NCI-H345 (cell line): ENCODE measurements around the gene DAB1.
"Not testable (repeated sequence)": the region's sequence is repeated elsewhere in the genome, so short reads cannot be mapped to it uniquely, and the experiment has no call there.

Experiments
- DNase-seq: peaks from one replicate; lab custom pipeline; 2025; lab: John Stamatoyannopoulos, UW

The DAB1 gene

GRCh38 chr1:57360846-57361407, 62.9 kb downstream of the DAB1 start:
- no peak for DNase-seq

- no peak for DNase-seq
Measured at GRCh38 chr1:57357462-57357861, 66.4 kb downstream of the DAB1 start.

GRCh38 chr1:57353654-57354053, 70.2 kb downstream of the DAB1 start:
- no peak for DNase-seq

- DNase-seq = no peak
Measured at GRCh38 chr1:57350610-57351009, 73.2 kb downstream of the DAB1 start.

GRCh38 chr1:57348921-57349320, 74.9 kb downstream of the DAB1 start:
- no peak for DNase-seq

- no peak for DNase-seq
Measured at GRCh38 chr1:57345916-57346315, 77.9 kb downstream of the DAB1 start.

GRCh38 chr1:57344265-57344664, 79.6 kb downstream of the DAB1 start:
- no peak for DNase-seq

- not testable (repeated sequence) for DNase-seq
Measured at GRCh38 chr1:57343298-57343915, 80.5 kb downstream of the DAB1 start.

- no peak for DNase-seq
Measured at GRCh38 chr1:57341721-57342120, 82.1 kb downstream of the DAB1 start.

GRCh38 chr1:57340334-57341070, 83.4 kb downstream of the DAB1 start:
- DNase-seq = no peak

GRCh38 chr1:57337623-57338022, 86.2 kb downstream of the DAB1 start:
- peak; percentile 16 for DNase-seq

GRCh38 chr1:57336793-57337192, 87.1 kb downstream of the DAB1 start:
- no peak for DNase-seq

- no peak for DNase-seq
Measured at GRCh38 chr1:57331620-57332019, 92.2 kb downstream of the DAB1 start.

- no peak for DNase-seq
Measured at GRCh38 chr1:57329937-57330336, 93.9 kb downstream of the DAB1 start.

GRCh38 chr1:57329001-57329527, 94.8 kb downstream of the DAB1 start:
- no peak for DNase-seq

GRCh38 chr1:57327946-57328345, 95.9 kb downstream of the DAB1 start:
- no peak for DNase-seq

GRCh38 chr1:57327336-57327735, 96.5 kb downstream of the DAB1 start:
- no peak for DNase-seq

- no peak for DNase-seq
Measured at GRCh38 chr1:57325536-57325935, 98.3 kb downstream of the DAB1 start.

- DNase-seq = no peak
Measured at GRCh38 chr1:57325117-57325516, 98.7 kb downstream of the DAB1 start.

GRCh38 chr1:57324388-57324787, 99.5 kb downstream of the DAB1 start:
- no peak for DNase-seq

- DNase-seq = no peak
Measured at GRCh38 chr1:57321776-57322175, 102.1 kb downstream of the DAB1 start.

- DNase-seq = no peak
Measured at GRCh38 chr1:57319791-57320190, 104.1 kb downstream of the DAB1 start.

GRCh38 chr1:57319165-57319564, 104.7 kb downstream of the DAB1 start:
- DNase-seq = no peak
